ENCODE measurements around the gene SF3A1. TPM values are rescaled to one million over a fixed set of nuclear protein-coding genes. Genes with fewer than 3 reads are reported as not detected.
A peak's percentile ranks its signal among the peaks of the same experiment; 100 is the strongest.

Gene SF3A1
- total RNA-seq, 1 donor from 2014 or later, result 89.2 TPM

DNA sequence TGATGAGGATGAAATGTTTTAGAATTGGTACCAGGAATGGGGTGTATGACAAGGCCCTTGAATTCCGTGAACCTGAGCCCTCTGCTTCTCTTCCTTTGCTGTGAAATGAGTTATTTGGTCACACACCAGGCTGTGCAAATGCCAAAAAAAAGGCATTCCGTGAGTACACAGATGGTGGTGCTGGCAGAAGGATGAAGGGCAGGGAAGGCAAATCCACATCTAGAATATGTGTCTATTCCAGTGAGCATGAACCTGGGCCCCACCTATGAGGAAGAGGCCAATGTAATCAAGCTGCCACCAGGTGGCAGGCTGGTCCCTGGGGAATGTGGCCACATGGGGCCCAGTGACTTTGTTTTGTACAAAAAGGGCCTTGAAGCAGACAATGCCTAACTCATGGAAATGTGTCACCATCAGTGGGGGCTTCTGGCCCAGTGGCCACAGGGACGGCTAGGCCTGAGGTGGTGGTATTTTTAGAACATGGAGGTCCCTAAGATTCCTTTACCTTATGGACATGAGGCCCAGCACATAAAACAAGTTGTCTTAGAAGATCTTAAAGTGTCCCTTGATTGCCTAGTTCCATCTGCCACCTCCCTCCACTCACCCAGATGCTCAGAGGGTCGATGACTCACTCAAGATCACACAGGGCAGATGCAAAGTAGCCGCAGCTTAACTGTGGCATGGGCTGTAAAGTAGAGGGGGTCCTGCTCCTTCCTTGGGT is 34.4 kb upstream of the SF3A1 start:
- Histone ChIP-seq H3K4me3 (no peak overlapping the region), H3K27ac (replicated peaks) (no peak overlapping the region), H3K9me3 (replicated peaks) (no peaks in the 10 kb centered on the region), H3K36me3 (no peaks in the 10 kb centered on the region), H3K4me1 (peaks cover 11% of the 10 kb centered on the region), H3K27me3 (ENCODE audit: low read depth) (peaks cover 39% of the 10 kb centered on the region)
- intact Hi-C loops (cut with micrococcal nuclease), result no loop called here
- peak; percentile 33 for DNase-seq
- TF ChIP-seq, protein P1, sequence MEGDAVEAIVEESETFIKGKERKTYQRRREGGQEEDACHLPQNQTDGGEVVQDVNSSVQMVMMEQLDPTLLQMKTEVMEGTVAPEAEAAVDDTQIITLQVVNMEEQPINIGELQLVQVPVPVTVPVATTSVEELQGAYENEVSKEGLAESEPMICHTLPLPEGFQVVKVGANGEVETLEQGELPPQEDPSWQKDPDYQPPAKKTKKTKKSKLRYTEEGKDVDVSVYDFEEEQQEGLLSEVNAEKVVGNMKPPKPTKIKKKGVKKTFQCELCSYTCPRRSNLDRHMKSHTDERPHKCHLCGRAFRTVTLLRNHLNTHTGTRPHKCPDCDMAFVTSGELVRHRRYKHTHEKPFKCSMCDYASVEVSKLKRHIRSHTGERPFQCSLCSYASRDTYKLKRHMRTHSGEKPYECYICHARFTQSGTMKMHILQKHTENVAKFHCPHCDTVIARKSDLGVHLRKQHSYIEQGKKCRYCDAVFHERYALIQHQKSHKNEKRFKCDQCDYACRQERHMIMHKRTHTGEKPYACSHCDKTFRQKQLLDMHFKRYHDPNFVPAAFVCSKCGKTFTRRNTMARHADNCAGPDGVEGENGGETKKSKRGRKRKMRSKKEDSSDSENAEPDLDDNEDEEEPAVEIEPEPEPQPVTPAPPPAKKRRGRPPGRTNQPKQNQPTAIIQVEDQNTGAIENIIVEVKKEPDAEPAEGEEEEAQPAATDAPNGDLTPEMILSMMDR (IDR thresholded peaks at IDR 0.05; ENCODE audit: borderline replicate concordance), result peak; percentile 74

DNA sequence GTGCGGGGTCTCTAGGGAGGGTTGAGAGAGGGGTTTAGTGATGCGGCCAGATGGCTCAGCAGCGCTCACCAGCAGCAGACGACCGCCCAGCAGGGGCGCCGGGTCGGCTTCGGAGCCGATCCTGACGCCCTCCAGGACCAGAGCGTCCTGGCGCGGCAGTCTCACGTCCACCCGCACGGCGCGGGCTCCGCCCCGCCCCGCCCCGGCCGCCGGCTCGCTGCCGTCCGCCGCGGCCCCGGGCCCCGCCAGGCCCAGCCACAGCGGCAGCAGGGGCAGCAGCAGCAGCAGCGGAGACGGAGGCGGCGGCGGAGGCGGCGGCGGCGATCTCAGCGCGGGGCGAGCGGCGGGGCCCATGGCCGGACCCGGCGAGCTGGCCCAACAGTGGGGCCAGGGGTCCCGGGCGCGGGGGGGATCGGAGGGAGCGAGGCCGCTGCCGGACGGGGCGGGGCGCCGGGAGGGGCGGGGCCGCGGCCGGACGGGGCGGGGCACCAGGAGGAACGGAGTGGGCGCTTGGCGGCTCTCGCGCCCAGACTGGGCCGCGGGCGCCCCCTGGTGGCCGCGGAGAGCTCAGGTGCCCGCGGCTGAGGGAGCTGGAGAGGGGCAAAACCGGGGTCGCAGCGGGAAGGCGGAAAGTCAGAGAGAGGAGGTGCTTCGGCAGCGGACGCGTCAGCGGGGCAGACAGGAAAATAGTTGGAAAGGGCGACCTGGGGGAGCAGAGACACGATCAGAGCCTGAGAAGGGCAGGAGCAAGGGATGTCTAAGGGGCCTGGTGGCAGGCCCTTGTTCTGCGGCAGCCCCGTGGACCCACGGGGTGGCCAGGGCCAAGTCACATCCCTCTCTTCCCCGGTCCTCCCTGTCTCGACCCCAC is 30.5 kb upstream of the SF3A1 start, which contains the start of gene RNF215:
Gene RNF215 (minus strand): TSS at position 452 of the 868 bp plus-strand sequence. CDS start 98 bp downstream, at position 354.
- DNase-seq, result peak; percentile 84
- Histone ChIP-seq H3K36me3 (no peaks in the 10 kb centered on the region), H3K9me3 (replicated peaks) (no peaks in the 10 kb centered on the region), H3K4me1 (peaks cover 22% of the 10 kb centered on the region), H3K4me3 (peak within 1 kb of the TSS; percentile 73), H3K27me3 (ENCODE audit: low read depth) (peaks cover under 1% of the 10 kb centered on the region), H3K27ac (replicated peaks) (peak within 1 kb of the TSS; percentile 85)
- TF ChIP-seq, protein P1 (IDR thresholded peaks at IDR 0.05; ENCODE audit: borderline replicate concordance), result peak; percentile 95
- intact Hi-C loops (cut with micrococcal nuclease), result loop anchor here (5.0 kb wide), 1 partner anchor 280 kb away; no protein-coding TSS in a partner anchor

DNA sequence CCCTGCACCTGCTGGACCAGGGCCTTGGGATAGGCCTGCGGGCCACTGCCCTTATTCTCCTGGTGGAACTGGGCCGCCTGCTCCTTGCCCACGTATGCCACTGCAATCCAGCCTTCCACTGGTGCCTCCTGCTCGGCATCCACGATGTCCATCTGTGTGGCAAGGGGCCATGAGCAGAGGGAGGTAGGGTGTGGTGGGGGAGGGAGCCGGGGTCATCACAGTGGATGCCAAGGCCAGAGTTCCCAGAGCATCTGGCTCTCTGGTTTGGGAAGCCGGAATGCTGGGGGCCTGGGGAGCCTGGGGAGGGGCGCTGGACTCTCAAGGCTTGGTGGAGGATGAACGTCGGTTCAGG is 29.9 kb upstream of the SF3A1 start:
- DNase-seq, result no peak
- H3K27me3 ChIP-seq (ENCODE audit: low read depth), result no peaks in the 10 kb centered on the region
- no peaks in the 10 kb centered on the region for H3K36me3 ChIP-seq
- peak overlapping the region; percentile 73 for H3K4me3 ChIP-seq
- H3K27ac ChIP-seq (replicated peaks), result peak overlapping the region; percentile 85
- H3K9me3 ChIP-seq (replicated peaks), result no peaks in the 10 kb centered on the region
- TF ChIP-seq, protein P1 (IDR thresholded peaks at IDR 0.05; ENCODE audit: borderline replicate concordance), result no peak
- intact Hi-C loops (cut with micrococcal nuclease), result loop anchor here (5.0 kb wide), 1 partner anchor 279 kb away; no protein-coding TSS in a partner anchor
- H3K4me1 ChIP-seq, result peaks cover 22% of the 10 kb centered on the region

DNA sequence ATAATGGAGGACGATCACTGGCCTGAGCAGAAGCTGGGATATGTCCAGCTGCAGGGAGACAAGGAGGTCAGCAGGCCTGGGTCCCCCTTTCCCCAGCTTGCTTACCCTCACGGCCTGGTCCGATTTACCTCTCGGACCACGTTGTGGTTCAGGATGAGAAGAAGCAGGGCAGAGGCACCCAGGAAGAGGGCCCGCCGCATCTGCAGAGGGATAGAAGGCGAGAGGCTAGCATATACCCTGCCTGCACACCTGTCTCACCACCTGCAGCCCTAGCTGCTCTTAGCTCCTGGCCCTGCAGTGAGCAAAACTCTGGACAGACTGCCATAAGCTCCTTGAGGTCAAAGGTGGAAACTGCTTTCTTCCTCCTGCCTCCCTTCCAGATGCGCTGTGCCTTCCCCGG is 29.2 kb upstream of the SF3A1 start:
- peaks cover 22% of the 10 kb centered on the region for H3K4me1 ChIP-seq
- intact Hi-C loops (cut with micrococcal nuclease), result loop anchor here (5.0 kb wide), 1 partner anchor 279 kb away; no protein-coding TSS in a partner anchor
- H3K9me3 ChIP-seq (replicated peaks), result no peaks in the 10 kb centered on the region
- H3K27ac ChIP-seq (replicated peaks), result no peak overlapping the region
- peak overlapping the region; percentile 73 for H3K4me3 ChIP-seq
- H3K27me3 ChIP-seq (ENCODE audit: low read depth), result no peaks in the 10 kb centered on the region
- DNase-seq, result no peak
- H3K36me3 ChIP-seq, result no peaks in the 10 kb centered on the region
- TF ChIP-seq, protein P1 (IDR thresholded peaks at IDR 0.05; ENCODE audit: borderline replicate concordance), result no peak

DNA sequence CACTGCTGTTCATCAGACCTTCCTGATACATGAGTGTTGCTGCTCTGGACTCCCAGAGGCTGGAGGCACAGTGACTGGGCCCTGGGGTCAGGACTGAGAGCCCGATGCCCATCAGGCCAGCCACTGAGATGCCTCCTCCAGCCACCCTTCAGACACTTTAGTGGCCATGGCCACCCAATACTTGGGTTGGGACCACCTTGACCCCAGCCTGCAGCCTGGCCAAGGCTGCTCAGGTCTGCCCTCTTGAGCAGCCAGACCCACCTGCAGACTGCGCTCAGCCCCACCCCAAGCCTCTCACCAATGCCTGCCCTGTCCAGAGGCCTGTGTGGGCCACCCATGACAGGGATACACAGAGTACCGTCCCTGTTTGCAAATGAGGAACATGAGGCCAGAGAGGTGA is 26.4 kb upstream of the SF3A1 start:
- H3K9me3 ChIP-seq (replicated peaks), result no peaks in the 10 kb centered on the region

More for the DNA sequence above, 26.4 kb upstream of the SF3A1 start:
- Histone ChIP-seq H3K4me1 (peaks cover 22% of the 10 kb centered on the region), H3K36me3 (no peaks in the 10 kb centered on the region), H3K27ac (replicated peaks) (no peak overlapping the region), H3K4me3 (no peak overlapping the region), H3K27me3 (ENCODE audit: low read depth) (no peaks in the 10 kb centered on the region)
- TF ChIP-seq, protein P1 (IDR thresholded peaks at IDR 0.05; ENCODE audit: borderline replicate concordance), result no peak
- intact Hi-C loops (cut with micrococcal nuclease), result loop anchor here (5.0 kb wide), 1 partner anchor 121 kb away; no protein-coding TSS in a partner anchor
- DNase-seq, result no peak
